PC-3 (cell line): ENCODE data around the gene ZYG11B. TPM values are rescaled to one million over a fixed set of nuclear protein-coding genes. Genes with fewer than 3 reads are reported as not detected.

Experiments
- ATAC-seq: fragments of 200-7000 bp; cut with Tn5 transposase; 2 replicates; pipeline ENCODE4 v1.9.1; 2020; ENCODE audit warnings: mild to moderate bottlenecking, moderate library complexity
- BruUV-seq: library from RNA; stranded (reverse); fragments of 400-500 nt; replicated peaks from 2 replicates; lab custom pipeline; 2021; lab: Mats Ljungman, UMichigan
- CTCF ChIA-PET: fragments of 300-600 bp; sonication (Branson Sonifier 250); formaldehyde crosslinking; loops from one replicate; lab custom pipeline; 2022; ENCODE audit warnings: antibody characterized with exemption; lab: Charles Lee
- POLR2A ChIA-PET: fragments of 300-600 bp; sonication (Branson Sonifier 250); formaldehyde crosslinking; loops from one replicate; lab custom pipeline; 2022; ENCODE audit warnings: antibody characterized with exemption; ENCODE audit not compliant: unreplicated experiment; lab: Charles Lee
- DNase-seq: peaks from one replicate; pipeline ENCODE4 v3.0.0-alpha.2; 2015
- H2AFZ ChIP-seq: fragments of 300-600 bp; sonication (generic); 2 replicates; pipeline ENCODE4 v1.6.0; 2016; ENCODE audit warnings: antibody characterized with exemption, low read length
- H3F3A ChIP-seq: fragments of 300-600 bp; sonication (generic); one replicate; pipeline ENCODE4 v1.6.0; 2017; ENCODE audit warnings: antibody characterized with exemption, low read length, control low read depth, mild to moderate bottlenecking; ENCODE audit not compliant: unreplicated experiment
- H3K27ac ChIP-seq: fragments of 300-600 bp; sonication (generic); 2 replicates; pipeline ENCODE4 v1.5.1; 2016; ENCODE audit warnings: mild to moderate bottlenecking, low read length
- H3K27me3 ChIP-seq: fragments of 300-600 bp; sonication (generic); 2 replicates; pipeline ENCODE4 v1.6.1; 2016; ENCODE audit warnings: low read length, mixed read lengths
- H3K36me3 ChIP-seq: fragments of 300-600 bp; sonication (generic); 2 replicates; pipeline ENCODE4 v1.6.1; 2016; ENCODE audit warnings: low read depth, mixed run types, low read length, mixed read lengths
- H3K4me1 ChIP-seq: fragments of 300-600 bp; sonication (generic); 2 replicates; pipeline ENCODE4 v1.5.1; 2016; ENCODE audit warnings: low read length; ENCODE audit not compliant: insufficient read depth
- H3K4me2 ChIP-seq: fragments of 300-600 bp; sonication (generic); 2 replicates; pipeline ENCODE4 v1.6.0; 2016; ENCODE audit warnings: low read length
- H3K4me3 ChIP-seq: fragments of 300-600 bp; sonication (generic); 2 replicates; pipeline ENCODE4 v1.5.1; 2016; ENCODE audit warnings: mild to moderate bottlenecking, low read length, mixed read lengths
- H3K79me2 ChIP-seq: fragments of 300-600 bp; sonication (generic); 2 replicates; pipeline ENCODE4 v1.6.1; 2017; ENCODE audit warnings: low read length, mixed read lengths
- H3K9ac ChIP-seq: fragments of 300-600 bp; sonication (generic); 2 replicates; pipeline ENCODE4 v1.6.0; 2016; ENCODE audit warnings: mild to moderate bottlenecking, low read length
- H3K9me2 ChIP-seq: fragments of 300-600 bp; sonication (generic); replicated peaks from 2 replicates; pipeline ENCODE4 v1.6.1; 2016; ENCODE audit warnings: mixed run types, low read length, mixed read lengths
- H3K9me3 ChIP-seq: fragments of 300-600 bp; sonication (generic); 2 replicates; pipeline ENCODE4 v1.6.1; 2016; ENCODE audit warnings: low read length, mixed read lengths
- H4K20me1 ChIP-seq: fragments of 300-600 bp; sonication (generic); 2 replicates; pipeline ENCODE4 v1.6.1; 2016; ENCODE audit warnings: low read length, mixed read lengths
- EZH2 ChIP-seq: fragments of 300-600 bp; sonication (generic); IDR thresholded peaks from one replicate; pipeline ENCODE4 v1.6.1; 2017; ENCODE audit warnings: antibody characterized with exemption, mild to moderate bottlenecking, low read length; ENCODE audit not compliant: unreplicated experiment
- EZH2phosphoT487 ChIP-seq: fragments of 300-600 bp; sonication (generic); IDR thresholded peaks from 2 replicates; pipeline ENCODE4 v1.6.1; 2018; ENCODE audit warnings: mild to moderate bottlenecking, antibody characterized with exemption, low read length, borderline replicate concordance
- intact Hi-C: fragments of 100-400 bp; cut with micrococcal nuclease; formaldehyde crosslinking; loops from 2 replicates; pipeline ENCODE4 v1.9.0; 2023
- total RNA-seq: library from RNA; depleted of rRNA; stranded (reverse); fragments of >200 nt; gene quantifications from 2 replicates; pipeline ENCODE4 v1.2.3, GENCODE V29; 2014
- TF ChIP-seq, protein P1 (sequence below): fragments of 300-600 bp; sonication (generic); conservative IDR thresholded peaks from 2 replicates; pipeline ENCODE4 v1.5.1; 2017; ENCODE audit warnings: antibody characterized with exemption, low read depth, mild to moderate bottlenecking, low read length

The ZYG11B gene
- total RNA-seq, 1 experiment from 2014 or later, result 23.4 TPM

GRCh38 chr1:52725903-52726264 is 369 bp upstream of the ZYG11B start:
- H3K27ac ChIP-seq, result no peak overlapping the region
- H3K9ac ChIP-seq, result peak overlapping the region; percentile 19; the same call in 1 of the 2 replicates

GRCh38 chr1:52727114-52727586 is 897 bp downstream of the ZYG11B start:
- Histone ChIP-seq H3K27ac (no peak overlapping the region), H3K27me3 (no peaks in the 10 kb centered on the region), H3K79me2 (peaks cover 54% of the 10 kb centered on the region), H3K9me3 (no peaks in the 10 kb centered on the region), H4K20me1 (no peaks in the 10 kb centered on the region), H3K4me3 (peak overlapping the region; percentile 90), H3K36me3 (no peaks in the 10 kb centered on the region), H3K4me2 (peak overlapping the region; percentile 98), H3K9me2 (no peaks in the 10 kb centered on the region), H3K9ac (peak overlapping the region; percentile 85), H3F3A (no peaks in the 10 kb centered on the region), H3K4me1 (peaks cover 17% of the 10 kb centered on the region), H2AFZ (peak overlapping the region; percentile 77)
- no peak for TF ChIP-seq EZH2phosphoT487
- BruUV-seq, result TSS peak; percentile 59
- POLR2A ChIA-PET, result no interaction called here
- DNase-seq, result peak; percentile 23
- peak; percentile 19 for ATAC-seq
- intact Hi-C loops, result loop anchor here (2.0 kb wide), 1 partner anchor 24 kb away; no protein-coding TSS in a partner anchor
- CTCF ChIA-PET, result interaction anchor here (0.7 kb wide), 1 partner anchor 21 kb away, joined by 3 read pairs; no protein-coding TSS in a partner anchor

More at GRCh38 chr1:52725903-52726264, 369 bp upstream of the ZYG11B start:
- Histone ChIP-seq H3K4me1 (peaks cover 17% of the 10 kb centered on the region), H2AFZ (peak overlapping the region; percentile 100), H3K79me2 (peaks cover 45% of the 10 kb centered on the region), H3K27me3 (no peaks in the 10 kb centered on the region), H3K36me3 (no peaks in the 10 kb centered on the region), H3K4me2 (peak overlapping the region; percentile 95), H3F3A (no peaks in the 10 kb centered on the region), H3K9me2 (no peaks in the 10 kb centered on the region), H3K4me3 (peak overlapping the region; percentile 72), H4K20me1 (no peaks in the 10 kb centered on the region), H3K9me3 (no peaks in the 10 kb centered on the region)
- DNase-seq (no peak), ATAC-seq (no peak)
- POLR2A ChIA-PET, result interaction anchor here (0.6 kb wide), 2 partner anchors 199 to 201 kb away, joined by 3 to 4 read pairs; partner anchors contain the start of gene SCP2
- intact Hi-C loops, result loop anchor here (2.0 kb wide), 1 partner anchor 23 kb away; no protein-coding TSS in a partner anchor
- BruUV-seq, result no TSS peak
- no peak for TF ChIP-seq EZH2phosphoT487
- TF ChIP-seq, protein P1, sequence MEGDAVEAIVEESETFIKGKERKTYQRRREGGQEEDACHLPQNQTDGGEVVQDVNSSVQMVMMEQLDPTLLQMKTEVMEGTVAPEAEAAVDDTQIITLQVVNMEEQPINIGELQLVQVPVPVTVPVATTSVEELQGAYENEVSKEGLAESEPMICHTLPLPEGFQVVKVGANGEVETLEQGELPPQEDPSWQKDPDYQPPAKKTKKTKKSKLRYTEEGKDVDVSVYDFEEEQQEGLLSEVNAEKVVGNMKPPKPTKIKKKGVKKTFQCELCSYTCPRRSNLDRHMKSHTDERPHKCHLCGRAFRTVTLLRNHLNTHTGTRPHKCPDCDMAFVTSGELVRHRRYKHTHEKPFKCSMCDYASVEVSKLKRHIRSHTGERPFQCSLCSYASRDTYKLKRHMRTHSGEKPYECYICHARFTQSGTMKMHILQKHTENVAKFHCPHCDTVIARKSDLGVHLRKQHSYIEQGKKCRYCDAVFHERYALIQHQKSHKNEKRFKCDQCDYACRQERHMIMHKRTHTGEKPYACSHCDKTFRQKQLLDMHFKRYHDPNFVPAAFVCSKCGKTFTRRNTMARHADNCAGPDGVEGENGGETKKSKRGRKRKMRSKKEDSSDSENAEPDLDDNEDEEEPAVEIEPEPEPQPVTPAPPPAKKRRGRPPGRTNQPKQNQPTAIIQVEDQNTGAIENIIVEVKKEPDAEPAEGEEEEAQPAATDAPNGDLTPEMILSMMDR, result no peak
- TF ChIP-seq EZH2, result no peak
- CTCF ChIA-PET, result no interaction called here

- Histone ChIP-seq H3K4me3 (peak overlapping the region; percentile 90), H3K9me3 (no peaks in the 10 kb centered on the region), H3K27me3 (no peaks in the 10 kb centered on the region), H3K27ac (no peak overlapping the region), H3F3A (no peaks in the 10 kb centered on the region), H3K36me3 (no peaks in the 10 kb centered on the region), H3K79me2 (peaks cover 54% of the 10 kb centered on the region), H3K4me2 (peak overlapping the region; percentile 98), H3K9me2 (no peaks in the 10 kb centered on the region), H4K20me1 (no peaks in the 10 kb centered on the region), H3K9ac (no peak overlapping the region), H2AFZ (no peak overlapping the region), H3K4me1 (peaks cover 17% of the 10 kb centered on the region)
- POLR2A ChIA-PET, result no interaction called here
- DNase-seq (peak; percentile 52), ATAC-seq (no peak; the same call in 1 of the 2 replicates)
- CTCF ChIA-PET, result interaction anchor here (0.7 kb wide), 1 partner anchor 20 kb away, joined by 3 read pairs; no protein-coding TSS in a partner anchor
- intact Hi-C loops, result loop anchor here (2.0 kb wide), 1 partner anchor 25 kb away; no protein-coding TSS in a partner anchor
- TF ChIP-seq EZH2phosphoT487 (no peak), EZH2 (no peak)
- TF ChIP-seq, protein P1, result no peak
- no TSS peak for BruUV-seq
Measured at GRCh38 chr1:52727956-52728656, 1.9 kb downstream of the ZYG11B start.
